ENCODE measurements around the gene TADA2A.
"Not testable (repeated sequence)": the region's sequence is repeated elsewhere in the genome, so short reads cannot be mapped to it uniquely, and the experiment has no call there.

GRCh38 chr17:37408145-37408479 lies 1.4 kb downstream of the TADA2A start:
- TF ChIP-seq ELF4 (IDR thresholded peaks at IDR 0.05); FOXK2 (IDR thresholded peaks at IDR 0.05); BHLHE40 (IDR thresholded peaks at IDR 0.05; ENCODE audit: borderline replicate concordance); NFRKB (IDR thresholded peaks at IDR 0.05); ARNT (IDR thresholded peaks at IDR 0.05); HDGF (IDR thresholded peaks at IDR 0.05; ENCODE audit: borderline replicate concordance); CTBP1 (IDR thresholded peaks at IDR 0.05; ENCODE audit: borderline replicate concordance); LEF1 (IDR thresholded peaks at IDR 0.05; ENCODE audit: borderline replicate concordance); SP1 (IDR thresholded peaks at IDR 0.05); FOXM1 (IDR thresholded peaks at IDR 0.05; ENCODE audit: borderline replicate concordance); SUZ12 (IDR thresholded peaks at IDR 0.05); TARDBP (IDR thresholded peaks at IDR 0.05); ZNF384 (IDR thresholded peaks at IDR 0.05); FOXA1 (IDR thresholded peaks at IDR 0.05): not testable (repeated sequence)

All from HEK293T (cell line).